GM18858 (cell line): ENCODE data around the gene FOXA2.
"Not testable (repeated sequence)": the region's sequence is repeated elsewhere in the genome, so short reads cannot be mapped to it uniquely, and the experiment has no call there.

ENCODE experiments used
- ATAC-seq: cut with Tn5 transposase; IDR thresholded peaks from one replicate; pipeline ENCODE4 v1.9.1; 2021; ENCODE audit not compliant: unreplicated experiment

The FOXA2 gene

DNA sequence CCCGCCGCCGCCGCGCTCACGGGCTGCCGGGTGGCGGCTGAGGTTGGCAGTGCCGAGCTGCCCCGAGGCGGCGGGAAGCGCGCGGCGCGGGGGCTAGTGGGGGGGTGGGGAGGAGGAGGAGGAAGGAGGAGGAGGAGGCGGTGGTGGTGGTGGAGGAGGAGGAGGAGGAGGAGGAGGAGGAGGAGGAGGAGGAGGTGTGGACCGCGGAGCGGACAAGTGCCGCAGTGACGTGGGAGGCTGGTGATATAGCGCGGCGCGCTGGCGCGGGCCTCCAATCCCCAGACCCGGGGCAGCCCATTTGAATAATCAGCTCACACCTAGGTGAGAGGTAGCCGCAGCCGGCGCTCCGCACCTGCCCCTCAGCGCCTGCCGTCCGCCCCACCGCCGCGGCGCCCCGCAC is at the start of gene FOXA2:
Gene FOXA2 (minus strand): TSS at position 51 of the 400 bp plus-strand sequence. CDS start 294 bp downstream, outside the sequence.
- no peak for ATAC-seq

DNA sequence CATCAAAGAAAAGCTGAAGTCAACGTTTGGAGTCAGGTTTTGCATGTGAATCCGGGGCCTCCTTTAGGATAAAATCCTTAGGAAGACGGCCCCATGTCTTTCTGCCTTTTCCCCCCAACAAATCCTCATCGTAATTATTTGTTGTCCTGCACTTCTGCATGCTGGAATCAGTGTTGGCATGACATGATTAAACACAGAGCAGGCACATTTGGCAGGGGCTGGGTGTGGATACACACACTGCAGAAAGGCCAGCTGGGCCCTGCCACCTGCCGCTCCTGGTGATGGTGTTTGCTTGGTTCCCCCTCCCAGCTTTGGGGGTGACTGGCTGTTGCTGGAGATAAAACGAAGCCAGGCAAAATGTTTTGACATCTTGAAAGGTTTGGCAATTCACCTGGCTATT is 46.3 kb upstream of the FOXA2 start:
- no peak for ATAC-seq

DNA sequence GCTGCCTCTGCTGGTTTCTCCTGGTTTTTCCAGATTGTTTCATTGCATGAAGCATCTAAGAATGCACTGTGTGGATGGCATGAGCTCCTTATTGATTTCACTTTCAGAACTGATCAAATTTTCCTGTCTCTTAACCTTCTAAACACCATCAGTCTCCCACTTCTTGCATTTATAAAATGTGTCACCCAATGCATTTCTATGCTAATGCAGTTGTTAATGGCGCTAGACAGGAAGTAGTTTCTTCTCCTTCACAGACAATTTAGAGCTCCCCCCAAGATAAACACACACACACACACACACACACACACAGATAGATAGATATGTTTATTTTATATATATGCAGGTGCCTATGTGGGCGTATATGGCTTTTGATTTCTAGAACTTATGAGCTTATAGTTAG is 45.6 kb upstream of the FOXA2 start:
- no peak for ATAC-seq

DNA sequence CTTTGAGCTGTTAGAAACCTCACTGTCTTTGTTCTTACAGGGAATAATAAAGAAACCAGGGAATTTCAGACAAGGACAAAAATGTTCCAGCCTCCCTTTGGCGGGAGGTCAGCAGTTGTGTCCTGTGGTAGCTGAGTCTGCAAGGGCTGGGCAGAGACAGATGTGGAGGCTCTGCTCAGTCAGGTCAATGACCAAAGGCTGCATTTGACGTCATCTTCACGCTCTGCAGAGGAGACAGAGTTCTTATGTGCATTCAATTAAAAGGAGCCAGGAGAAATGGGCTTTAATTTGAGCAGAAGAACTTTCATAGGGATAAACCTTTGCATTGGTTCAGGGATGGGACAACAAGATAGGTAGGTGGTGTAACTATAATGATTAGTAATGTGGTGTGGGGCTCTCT is 45.1 kb upstream of the FOXA2 start:
- no peak for ATAC-seq

DNA sequence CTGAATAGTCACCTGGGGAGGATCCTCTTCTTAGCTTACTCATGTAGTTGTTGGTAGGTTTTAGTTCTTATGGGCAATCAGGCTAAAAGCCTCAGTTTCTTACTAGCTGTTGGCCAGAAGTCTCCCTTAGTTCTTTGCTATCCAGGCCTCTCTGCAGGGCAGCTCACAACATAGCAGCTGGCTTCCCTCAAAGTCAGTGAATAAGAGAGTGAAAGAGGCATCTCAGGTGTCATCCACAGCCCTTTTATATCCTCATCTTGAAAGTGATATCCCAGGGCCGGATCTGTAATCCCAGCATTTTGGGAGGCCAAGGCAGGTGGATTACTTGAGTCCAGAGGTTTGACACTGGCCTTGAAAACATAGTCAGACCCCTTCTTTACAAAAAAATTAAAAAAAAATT is 42.1 kb upstream of the FOXA2 start:
- no peak for ATAC-seq

DNA sequence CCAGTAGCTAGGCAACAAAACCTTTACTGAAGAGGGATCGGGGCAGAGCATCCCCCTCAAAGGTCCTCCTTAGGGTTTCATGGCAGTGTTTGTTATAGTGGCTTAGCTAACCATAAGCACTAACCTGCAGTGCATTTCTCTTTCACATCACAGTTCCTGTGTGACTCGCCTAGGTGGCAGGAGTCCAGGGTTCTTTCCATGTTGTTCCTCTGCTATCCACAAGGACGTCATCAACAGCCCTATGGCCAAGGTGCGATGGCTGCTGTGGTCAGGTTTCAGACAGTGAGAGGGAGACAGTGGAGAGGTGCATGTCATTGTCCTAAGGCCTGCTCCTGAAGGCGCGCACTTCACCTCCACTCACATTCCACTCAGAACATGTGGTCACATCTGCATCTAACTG is 38.8 kb upstream of the FOXA2 start:
- no peak for ATAC-seq

DNA sequence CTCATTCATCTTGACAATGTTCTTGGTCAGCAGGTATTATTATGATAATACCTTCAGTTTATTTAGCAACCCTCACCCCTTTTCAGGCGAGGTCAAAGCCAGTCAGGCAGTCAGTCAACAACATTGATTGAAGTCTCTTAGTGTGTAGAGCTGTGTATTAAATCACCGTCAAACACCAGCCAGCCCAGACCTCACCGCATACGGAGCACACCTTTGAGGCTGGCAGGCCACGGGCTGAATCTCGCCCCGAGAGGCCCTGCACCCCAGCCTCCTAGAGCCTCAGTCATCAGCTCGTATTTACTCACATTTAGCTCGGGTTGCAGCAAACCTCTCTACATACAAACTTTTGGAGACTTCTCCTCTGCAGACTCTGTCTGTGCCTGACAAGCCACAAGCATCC is 36.0 kb upstream of the FOXA2 start:
- ATAC-seq, result no peak

DNA sequence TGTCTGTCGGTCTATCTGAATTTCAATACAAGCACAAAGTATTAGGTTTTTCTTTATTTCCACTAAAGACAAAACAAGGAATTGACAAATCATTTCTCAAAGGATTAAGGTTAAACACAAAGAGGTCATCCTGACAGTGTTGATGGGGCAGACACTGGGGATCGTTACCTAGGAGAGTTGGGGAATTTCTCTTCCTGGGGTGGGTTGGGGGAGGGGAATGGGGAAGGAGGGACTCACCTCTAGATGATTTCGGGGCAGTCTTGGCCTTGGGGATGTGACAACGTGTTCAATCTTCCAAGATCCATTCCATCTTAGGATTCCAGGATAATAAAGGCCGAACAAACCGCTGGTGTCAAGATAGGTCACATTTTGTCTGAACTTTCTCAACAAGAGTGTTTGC is 35.4 kb upstream of the FOXA2 start:
- ATAC-seq, result no peak

DNA sequence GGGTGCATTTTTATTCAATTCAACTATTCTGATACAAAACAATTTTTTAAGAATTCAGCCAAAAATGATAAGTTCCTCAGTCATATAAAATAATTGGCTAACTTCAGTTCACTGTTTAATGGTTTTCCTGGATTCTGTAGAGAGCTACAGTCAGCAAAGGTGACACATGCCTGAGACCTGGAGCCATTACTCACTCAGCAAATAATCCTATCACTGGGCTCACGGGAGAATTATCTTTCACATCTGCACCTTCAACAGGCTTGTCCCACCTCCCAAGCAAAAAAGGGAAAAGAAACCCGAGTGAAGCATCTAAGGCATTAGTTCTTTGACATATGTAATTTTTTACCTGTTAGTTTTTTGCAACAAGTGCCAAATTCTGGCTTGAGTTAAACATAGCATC is 34.9 kb upstream of the FOXA2 start:
- ATAC-seq, result no peak

DNA sequence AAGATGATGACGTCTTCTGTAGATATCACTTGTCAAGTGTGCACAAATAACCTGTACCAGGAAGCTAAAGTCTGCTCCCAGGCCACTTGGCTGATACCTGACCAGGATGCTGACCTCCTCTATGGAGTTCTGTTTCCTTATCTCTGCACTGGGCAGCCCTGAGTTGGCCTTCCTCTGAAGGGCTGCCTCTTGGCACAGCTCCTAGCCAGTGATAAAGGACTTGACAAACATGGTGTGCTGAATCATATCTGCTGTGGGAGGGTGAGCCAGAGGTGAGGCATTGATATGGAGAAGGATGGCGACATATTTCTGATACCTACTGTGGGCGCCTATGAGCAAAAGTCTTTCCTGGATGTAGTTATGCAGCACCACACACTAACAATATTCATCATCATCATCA is 32.8 kb upstream of the FOXA2 start:
- no peak for ATAC-seq

DNA sequence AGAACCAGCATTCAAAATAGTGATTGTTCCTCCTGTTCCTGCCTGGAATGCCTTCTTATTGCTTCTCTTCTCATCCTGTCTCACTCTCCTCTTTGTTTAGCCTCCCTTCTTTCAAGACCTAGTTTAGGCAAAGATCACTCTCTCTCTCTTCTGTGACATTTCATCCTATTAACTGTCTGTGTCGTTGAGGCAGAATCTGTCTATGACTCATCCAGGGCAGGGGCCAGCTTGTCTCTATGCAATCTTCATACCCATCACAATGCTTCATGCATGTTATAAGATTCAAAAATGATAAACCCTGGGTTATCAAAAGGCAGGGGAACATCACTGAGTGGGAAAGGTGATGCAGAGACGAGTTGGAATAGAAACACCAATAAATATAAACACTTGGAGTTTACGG is 32.2 kb upstream of the FOXA2 start:
- ATAC-seq, result no peak

DNA sequence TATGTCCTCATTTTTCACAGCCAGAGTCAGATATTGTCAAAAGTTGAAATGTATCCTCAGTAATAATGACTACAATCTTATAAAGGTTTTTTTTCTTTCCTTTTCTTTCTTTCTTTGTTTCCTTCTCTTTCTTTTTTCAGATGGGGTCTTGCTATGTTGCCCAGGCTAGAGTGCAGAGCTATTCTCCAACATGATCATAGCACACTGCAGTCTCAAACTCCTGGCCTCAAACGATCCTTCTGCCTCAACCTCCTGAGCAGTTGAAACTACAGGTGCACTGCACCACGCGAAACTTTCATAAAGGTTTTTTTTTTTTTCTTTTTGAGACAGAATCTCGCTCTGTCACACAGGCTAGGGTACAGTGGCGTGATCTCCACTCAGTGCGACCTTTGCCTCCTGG is 31.1 kb upstream of the FOXA2 start:
- ATAC-seq, result no peak

DNA sequence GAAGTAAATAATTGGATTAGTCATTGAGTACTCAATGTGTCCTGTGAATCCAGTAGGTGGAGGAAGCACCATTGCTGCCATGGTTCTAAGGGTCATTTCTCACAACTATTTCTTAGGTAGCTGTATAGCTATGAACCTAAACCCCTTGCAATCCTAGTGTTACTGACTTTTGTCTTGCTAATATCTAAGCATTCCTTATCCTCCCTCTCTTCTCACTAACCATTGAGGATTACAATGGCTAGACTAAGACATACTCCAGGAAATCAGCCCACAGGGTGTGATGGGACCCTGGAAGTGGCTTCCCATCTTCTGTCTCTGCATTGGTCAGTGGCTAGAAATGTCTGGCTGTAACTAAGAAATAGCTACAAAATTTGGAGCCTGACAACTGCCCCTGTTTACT is 27.3 kb upstream of the FOXA2 start:
- no peak for ATAC-seq

DNA sequence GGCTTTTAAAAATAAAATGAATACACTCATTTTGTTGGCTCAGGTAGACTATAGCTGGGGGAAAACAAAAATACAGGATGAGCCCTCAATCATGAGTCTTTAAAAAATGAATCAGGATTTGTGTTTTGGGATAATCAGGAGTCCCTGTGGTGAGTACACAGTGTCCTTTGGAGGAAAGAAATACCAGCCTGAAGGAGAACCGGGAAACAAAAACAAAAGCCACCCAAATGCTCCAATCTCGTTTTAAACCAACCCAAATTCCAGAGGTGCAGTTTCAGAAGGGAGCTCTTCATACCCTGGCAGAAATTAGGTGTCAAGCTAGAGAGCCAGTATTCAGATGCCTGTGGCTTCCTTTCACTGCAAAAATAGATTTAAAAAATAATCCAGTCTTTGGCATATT is 23.3 kb upstream of the FOXA2 start:
- no peak for ATAC-seq

DNA sequence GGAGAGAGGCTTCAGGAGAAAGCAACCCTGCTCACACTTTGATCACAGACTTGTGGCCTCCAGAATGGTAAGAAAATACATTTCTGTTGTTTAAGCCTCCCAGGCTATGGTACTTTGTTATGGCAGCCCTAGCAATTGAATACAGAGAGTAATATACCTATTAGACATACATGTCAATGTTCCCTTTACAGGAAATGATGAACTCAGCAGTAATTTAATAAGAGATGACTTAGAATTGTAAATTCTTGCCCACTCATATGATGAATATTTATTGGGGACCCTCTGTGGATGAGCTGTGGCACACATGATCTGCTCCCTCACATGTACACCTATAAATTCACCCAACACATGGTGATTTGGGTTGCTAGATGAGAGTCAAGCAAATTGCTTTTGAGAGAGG is 20.4 kb upstream of the FOXA2 start:
- ATAC-seq, result no peak

DNA sequence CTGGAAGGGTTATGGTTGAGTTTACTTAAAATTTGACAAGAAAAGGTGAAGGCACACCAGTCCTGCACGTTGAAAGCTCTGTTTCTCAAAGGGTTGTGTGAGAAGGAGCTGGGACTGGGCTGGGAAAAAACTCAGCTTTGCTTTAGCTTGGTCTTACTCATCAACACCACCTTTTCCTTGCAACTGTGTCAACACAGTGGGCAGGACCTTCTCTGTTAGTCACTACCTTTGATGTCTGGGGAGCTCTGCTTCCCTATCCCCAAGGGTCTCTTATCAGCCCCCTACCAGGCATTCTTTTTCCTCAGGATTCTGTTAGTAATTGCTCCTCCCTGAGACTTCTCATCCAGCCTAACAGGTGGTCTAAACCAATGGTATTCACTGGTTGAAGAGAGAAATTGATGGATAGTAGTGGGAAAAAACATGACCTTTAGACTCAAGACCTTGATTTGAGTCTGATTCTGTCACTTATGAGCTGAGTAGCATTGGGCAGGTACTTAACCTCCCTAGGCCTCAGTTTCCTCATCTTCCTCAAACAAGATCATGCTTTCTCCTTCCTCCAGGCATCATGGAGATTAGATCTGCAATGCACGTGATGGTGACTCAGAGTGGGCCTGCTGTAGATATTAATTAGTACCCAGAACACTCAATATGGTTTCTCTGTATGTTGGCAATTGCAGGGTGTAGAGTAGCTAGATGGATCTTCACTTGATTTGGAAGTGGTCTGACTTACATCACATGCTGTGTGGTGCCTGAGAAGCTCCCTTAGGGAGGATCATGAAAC is 17.2 kb upstream of the FOXA2 start:
- no peak for ATAC-seq

DNA sequence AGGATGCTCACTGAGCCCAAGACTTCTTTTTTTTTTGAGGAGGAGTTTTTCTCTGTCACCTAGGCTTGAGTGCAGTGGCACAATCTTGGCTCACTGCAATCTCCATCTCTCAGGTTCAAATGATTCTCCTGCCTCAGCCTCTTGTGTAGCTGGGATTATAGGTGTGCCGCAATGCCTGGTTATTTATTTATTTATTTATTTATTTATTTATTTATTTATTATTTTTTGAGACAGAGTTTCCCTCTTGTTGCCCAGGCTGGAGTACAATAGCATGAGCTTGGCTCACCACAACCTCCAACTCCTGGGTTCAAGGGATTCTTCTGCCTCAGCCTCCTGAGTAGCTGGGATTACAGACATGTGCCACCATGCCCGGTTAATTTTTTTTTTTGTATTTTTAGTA is 14.9 kb upstream of the FOXA2 start:
- ATAC-seq, result not testable (repeated sequence)

DNA sequence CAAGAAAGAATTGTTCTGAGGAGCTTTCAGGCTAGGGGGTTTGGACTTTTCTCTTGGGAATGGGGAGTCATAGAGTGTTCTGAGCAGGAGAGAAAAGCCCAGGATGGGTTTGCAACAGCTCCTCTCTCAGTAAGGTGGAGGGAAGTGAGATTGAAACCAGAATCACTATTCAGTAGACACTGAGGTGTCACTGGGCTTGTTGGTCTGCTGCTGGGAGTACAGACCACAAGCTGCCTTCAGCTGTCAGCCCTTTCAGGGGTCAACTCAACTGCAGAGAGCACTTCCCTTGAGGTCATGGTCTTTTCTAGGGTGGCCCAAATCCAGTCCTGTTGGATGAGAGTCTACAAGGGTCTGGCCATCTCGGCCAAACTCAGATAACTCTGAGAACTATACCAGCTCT is 12.9 kb upstream of the FOXA2 start:
- no peak for ATAC-seq

DNA sequence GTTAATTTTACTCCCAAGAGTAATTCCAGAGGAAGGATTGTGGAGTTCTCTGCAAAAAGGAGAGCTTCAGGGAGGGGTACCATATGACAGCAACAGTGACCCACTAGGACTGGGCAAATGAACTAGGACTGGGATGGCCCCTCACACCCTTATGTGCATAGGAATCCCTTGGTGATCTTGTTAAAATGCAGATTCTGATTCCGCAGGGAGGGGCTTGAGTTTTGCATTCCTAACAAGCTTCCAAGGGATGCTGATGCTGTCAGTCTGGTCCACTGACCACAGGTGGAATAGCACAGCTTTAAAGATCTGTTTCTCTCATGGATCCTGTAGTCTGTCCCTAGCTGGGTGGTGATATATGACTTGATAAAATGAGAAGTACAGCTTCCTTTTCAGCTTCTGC is 6.3 kb upstream of the FOXA2 start:
- no peak for ATAC-seq

DNA sequence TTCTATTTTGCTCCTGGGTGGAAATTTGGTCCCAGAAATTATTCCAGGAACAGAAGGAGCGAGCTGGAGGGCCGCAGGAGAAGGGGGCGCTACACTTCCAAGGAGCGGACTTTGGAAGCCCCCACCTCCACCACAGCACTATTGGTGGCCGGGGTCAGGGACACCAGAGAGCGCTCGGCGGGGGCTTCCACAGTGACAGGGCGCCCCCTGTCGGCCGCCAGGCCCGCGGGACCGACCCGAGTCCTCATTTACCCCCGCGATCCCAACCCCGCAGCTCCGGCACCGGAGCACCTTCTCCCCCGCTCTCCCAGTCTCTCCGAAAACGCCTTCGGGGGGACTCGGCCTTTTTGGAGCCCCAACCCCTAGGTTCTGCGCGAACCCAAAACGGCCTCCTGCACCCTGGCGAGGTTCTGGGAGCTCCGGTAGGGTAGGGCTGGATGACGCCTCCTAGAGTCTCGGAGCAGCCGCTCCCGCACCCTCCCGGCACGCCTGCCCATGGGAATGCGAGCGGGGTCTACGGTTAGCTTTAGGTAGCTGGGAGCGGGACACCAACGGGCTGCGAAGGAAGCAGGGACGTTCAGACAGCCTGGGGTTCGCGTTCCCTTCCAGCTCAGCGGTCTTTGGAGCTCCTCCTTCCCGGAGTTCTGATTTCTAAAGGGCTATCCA is 2.4 kb upstream of the FOXA2 start:
- no peak for ATAC-seq

DNA sequence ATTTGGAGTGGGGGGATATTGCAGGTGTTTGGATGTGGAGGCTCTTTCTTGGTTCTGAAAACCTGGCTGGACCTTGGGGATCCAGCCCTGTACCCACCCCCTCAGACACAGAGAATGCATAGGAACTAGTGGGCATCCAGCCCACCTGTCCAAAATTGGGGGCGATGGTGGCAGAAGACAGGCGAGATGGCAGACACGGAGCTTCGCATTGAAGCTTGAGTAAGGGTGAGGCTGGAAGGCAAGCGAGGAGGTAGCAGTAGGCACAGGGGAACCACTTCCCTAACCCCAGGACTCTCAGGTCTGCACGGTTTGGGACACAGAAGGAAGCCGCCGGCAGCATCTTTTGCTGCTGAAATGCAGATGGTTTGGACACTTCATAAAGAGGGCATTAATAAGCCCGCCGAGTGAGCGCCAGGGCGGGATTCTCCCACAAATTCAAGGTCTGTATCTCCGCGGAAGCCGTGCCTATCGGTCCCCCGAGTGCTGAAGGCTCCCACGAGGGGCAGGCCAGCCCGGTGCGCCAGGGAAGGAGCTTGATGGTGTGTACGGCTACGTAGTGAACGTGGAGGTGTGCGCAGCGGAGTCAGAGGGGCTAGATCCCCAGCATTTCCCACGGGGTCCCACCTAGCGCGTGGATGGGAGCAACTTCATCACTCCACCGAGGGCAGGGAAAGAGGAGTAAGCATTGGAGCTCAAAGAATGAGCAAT is 1.6 kb upstream of the FOXA2 start:
- no peak for ATAC-seq
